COLO668 (cell line): ENCODE measurements around the gene HIPK1.
A peak's percentile ranks its signal among the peaks of the same experiment; 100 is the strongest.
"Not testable (repeated sequence)": the region's sequence is repeated elsewhere in the genome, so short reads cannot be mapped to it uniquely, and the experiment has no call there.

Source experiments
- DNase-seq: peaks from one replicate; lab custom pipeline; 2025; ENCODE audit not compliant: unreplicated experiment; lab: John Stamatoyannopoulos, UW

The HIPK1 gene

DNA sequence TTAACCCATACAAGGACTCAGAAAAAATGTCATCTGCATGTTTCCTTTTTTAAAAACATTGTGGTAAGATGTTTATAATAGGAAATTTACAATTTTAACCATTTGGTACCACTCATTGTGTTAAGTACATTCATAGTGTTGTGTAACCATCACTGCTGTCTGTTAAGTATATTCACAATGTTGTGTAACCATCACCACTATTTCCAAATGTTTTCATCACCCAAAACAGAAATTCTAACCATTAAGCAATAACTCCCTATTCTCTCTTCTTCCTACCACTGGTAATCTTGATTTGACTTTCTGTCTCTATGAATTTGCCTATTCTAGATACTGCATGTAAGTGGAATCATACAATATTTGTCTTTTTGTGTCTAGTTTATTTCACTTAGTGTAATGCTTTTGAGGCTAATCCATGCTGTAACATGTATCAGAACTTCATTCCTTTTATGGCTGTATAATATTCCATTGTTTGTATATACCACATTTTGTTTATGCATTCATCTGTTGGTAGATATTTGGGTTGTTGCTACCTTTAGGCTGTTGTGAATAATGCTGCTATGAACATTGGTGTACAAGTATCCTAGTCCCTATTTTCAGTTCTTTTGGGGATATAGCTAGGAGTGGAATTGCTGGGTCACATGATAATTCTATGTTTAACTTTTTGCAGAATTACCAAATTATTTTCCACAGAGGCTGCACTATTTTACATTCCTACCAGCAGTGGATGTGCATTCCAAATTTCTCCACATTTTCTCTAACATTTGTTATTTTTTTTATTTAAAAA is 14.1 kb downstream of the HIPK1 start:
- DNase-seq, result no peak

DNA sequence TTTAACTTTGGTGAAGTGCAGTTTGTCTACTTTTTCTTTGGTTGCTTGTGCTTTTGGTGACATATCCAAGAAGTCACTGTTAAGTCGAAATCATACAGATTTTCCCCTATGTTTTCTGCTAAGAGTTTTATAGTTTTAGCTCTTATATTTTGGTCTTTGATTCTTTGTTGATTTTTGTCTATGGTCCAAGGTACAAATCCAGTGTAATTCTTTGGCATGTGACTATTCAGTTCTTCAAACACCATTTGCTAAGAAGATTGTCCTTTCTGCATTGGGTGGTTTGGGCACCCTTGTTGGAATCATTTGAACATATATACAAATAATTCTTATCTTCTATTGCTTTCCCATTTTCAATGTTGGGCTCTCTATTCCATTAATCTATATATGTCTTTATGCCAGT is 16.2 kb downstream of the HIPK1 start:
- no peak for DNase-seq

DNA sequence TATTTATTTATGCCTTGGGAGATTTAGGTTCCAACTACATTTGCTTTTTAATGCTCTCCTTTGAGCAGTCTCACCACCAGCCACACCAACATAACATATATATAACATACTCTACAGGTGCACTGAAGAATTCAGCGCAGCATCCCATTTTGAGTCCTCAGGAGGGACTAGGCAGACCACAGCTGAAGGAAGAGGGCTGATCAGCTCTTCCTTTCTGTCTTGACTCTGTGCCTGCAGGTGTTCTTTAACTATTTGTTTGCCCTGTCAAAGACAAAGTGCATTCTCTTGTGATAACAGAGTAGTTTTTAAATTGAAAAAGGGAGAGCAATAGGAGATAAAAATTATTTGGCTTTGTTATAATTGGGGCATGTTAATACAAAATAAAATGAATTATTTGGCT is 17.0 kb downstream of the HIPK1 start:
- no peak for DNase-seq

DNA sequence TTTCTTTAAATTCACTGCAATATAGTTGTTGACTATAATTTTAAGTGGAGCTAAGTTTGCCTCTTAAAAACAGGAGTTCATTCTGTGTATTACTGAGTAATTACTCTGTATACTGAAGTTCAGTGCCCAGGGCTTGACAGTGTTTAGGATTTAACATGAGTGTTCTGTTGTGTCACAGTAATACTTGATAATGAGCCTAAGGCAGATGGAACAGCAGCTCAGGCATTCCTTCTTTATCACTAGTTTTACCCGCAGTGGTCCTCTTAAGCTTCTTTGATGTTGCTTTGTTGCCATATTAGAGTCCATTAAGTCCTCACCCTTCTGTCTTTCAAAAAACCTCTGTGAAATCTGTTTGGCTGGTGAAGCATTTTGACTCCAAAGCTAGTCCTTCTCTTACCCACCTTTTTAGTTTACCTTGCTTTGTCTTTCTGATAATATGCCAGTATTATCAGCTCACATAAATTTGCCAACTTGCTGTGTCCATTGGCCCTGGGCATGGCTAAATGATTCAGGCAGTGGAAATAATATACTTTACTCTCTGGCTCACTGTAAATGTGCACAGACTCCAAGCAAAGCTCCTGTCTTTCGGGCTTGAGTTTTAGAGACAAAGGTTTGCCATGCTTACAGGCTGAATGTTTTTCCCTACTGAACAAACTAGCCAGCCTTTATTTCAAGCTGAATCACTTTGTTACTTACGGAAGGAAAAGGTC is 17.7 kb downstream of the HIPK1 start:
- no peak for DNase-seq

DNA sequence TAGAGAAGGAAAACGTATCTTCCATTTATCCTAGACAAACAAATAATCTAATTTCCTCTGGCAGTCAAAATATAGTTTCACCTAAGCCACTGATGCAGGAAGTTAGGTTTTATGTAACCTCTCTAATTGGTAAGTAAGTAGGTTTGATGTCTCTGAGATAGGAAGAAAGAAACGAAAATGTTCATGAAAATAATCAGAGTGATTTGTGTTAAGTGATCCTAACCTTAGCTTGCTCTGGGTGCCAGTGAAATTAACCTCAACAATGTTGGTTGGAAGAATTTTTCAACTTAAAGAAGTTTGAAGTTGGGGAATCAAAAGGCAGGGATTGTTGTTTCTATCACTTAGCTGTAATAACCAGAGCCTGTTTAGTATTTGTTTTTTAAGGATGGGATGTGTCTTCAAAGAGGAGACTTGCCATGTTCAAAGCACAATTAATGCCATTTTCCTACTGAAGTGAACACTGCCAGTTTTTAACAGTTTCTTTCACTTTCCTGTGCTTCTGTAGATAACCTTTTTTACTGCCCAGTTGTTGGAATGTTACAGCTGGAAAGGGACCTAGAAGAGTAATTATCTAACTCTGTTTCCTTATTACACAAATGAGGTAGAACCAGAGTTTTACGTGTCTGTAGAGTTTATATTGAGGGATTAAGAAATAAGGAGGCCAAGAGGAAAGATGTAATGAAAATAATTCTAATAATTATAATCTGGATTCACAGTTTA is 18.4 kb downstream of the HIPK1 start:
- DNase-seq, result no peak

DNA sequence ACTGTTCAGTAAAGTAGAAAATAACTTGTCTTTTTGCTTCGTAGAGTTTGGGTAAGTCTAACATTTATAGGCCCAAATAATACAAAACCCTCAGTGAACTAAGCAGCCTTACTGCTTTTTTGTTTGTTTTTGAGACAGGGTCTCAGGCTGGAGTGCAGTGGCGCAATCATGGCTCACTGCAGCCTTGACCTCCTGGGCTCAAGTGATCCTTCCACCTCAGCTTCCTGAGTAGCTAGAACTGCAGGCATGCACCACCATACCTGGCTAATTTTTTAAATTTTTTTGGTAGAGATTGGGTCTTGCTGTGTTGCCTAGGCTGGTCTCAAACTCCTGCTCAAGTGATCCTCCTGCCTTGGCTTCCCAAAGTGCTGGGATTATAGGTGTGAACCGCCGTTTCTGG is 19.0 kb downstream of the HIPK1 start:
- DNase-seq, result not testable (repeated sequence)

DNA sequence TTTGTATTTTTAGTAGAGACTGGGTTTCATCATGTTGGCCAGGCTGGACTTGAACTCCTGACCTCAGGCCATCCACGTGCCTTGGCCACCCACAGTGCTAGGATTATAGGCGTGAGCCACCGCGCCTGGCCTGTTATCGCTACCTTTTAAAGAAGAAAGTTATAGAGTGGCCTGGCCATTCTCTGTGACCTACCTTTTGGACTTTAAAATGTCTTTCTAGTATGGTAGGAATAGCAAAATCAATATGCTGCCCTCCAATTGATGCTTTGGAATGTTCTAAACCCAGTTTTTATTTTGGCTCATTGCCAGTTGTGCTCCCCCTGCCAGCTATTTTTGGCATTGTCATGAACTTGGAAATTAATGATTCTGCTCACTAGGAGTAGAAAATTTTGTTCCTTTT is 19.9 kb downstream of the HIPK1 start:
- DNase-seq, result no peak

DNA sequence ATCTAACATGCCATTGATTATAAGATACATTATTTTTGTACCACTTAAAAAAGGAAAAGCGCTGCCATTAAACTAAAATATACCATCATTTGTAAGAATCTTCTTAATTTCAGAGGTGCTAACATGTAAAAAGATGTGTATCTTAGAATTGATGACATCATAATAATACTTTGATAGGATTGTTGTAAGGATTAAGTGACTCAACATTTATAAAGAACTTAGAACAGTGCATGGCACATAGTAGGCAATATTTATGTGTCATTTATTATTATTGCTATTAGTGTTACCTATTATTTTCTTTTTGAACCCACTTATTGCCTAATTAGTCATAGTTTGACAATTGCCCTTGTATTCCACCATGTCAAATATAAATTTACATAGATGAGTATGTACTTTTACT is 21.8 kb downstream of the HIPK1 start:
- DNase-seq, result no peak

DNA sequence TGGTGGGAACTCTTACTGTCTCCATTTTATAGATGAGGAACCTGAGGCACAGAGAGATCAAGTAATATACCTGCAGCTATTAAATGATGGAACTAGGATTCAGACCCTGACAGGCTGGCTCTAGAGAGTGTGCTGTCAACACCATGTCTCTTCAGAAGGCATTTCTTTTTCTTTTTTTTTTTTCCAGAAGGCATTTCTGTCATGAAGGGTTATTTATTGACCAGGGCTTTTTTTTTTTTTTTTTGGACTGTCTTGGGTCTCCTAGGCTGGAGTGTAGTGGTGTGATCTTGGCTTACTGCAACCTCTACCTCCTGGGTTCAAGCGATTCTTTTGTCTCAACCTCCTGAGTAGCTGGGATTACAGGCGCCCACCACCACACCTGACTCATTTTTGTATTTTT is 22.6 kb downstream of the HIPK1 start:
- no peak for DNase-seq

DNA sequence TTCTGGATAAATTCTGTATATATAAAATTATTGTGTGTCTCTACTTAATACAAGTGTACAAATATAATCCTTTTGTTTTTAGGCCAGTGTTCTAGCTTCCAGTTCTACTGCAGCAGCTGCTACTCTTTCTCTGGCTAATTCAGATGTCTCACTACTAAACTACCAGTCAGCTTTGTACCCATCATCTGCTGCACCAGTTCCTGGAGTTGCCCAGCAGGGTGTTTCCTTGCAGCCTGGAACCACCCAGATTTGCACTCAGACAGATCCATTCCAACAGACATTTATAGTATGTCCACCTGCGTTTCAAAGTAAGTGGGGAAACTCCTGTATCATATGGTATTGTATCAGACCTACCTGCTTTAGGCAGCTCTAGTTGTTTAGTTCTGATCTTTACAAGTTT is 28.9 kb downstream of the HIPK1 start:
- DNase-seq, result no peak

DNA sequence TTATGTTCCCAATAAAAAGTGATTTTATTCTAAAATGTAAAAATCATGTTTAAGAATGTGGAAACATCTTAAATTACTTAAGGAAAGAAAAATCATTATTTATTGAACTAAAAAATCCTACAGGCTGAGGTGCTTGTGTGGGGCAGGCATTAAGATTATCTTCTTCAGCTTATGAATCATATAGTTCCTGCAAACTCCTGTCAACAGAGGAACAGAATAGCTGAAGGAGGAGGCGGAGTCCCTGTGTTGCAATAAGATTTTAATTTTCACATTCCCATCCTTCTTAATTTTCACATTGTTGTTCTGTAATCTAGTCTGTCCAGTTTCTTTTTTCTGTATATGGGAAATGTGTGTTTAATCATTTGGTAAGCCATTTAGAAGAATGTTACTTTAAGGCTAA is 29.6 kb downstream of the HIPK1 start:
- no peak for DNase-seq

DNA sequence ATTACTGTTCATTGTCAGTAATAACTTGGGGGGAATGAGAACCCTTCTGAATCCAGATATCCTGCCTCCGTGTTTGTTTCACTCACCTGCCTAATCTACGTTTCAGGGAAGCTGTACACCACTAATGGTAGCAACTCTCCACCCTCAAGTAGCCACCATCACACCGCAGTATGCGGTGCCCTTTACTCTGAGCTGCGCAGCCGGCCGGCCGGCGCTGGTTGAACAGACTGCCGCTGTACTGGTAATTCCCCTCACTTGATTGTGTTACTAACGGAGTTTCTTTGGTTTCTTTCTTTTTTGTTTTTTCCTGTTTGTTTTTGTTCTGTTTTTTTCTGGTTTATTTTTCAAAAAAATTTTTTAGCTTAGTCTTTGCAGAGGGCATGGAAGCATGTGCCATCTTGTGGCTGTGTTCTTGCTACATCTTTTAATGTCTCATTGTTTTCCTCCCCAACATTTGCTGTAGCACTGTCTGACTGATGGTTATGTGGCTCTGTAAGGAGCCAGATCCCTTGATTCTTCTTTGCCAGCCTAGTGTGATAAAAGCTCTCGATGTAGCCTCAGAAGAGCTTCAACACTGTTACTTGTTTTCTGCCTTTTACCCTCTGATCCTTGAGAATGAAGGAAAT is 34.3 kb downstream of the HIPK1 start:
- no peak for DNase-seq

DNA sequence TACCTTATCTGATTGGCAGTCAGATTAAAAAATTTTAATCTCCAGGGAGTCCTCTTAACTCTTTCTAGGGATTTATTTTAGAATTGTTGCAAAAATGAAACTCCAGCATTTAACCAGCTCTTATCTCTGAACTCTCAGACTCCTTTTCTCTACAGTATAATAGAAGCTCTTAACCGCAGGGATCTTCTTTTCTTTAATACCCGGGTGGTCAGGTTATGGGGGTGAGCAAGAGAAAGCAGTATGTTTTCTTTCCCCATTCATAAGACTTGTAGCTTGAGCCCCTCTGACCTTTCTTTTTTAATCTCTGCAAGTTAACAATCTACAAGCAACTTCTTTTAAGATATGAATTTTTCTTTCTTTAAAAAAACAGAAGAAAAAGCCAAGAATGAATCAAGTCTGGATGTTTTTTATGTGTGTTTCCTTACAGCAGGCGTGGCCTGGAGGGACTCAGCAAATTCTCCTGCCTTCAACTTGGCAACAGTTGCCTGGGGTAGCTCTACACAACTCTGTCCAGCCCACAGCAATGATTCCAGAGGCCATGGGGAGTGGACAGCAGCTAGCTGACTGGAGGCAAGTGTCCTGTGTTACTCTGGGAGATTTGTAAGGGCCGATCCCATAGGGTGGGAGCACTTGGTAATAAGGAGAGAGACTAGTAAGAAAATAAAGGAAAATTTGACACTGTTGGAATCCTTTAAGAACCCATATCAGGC is 36.7 kb downstream of the HIPK1 start:
- no peak for DNase-seq

DNA sequence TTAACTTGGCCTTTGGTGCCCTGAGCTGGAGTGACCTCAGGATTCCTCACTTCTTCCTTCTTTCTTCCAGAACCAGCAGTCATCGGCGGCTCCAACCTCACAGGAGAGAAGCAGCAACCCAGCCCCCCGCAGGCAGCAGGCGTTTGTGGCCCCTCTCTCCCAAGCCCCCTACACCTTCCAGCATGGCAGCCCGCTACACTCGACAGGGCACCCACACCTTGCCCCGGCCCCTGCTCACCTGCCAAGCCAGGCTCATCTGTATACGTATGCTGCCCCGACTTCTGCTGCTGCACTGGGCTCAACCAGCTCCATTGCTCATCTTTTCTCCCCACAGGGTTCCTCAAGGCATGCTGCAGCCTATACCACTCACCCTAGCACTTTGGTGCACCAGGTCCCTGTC is 43.8 kb downstream of the HIPK1 start:
- no peak for DNase-seq

DNA sequence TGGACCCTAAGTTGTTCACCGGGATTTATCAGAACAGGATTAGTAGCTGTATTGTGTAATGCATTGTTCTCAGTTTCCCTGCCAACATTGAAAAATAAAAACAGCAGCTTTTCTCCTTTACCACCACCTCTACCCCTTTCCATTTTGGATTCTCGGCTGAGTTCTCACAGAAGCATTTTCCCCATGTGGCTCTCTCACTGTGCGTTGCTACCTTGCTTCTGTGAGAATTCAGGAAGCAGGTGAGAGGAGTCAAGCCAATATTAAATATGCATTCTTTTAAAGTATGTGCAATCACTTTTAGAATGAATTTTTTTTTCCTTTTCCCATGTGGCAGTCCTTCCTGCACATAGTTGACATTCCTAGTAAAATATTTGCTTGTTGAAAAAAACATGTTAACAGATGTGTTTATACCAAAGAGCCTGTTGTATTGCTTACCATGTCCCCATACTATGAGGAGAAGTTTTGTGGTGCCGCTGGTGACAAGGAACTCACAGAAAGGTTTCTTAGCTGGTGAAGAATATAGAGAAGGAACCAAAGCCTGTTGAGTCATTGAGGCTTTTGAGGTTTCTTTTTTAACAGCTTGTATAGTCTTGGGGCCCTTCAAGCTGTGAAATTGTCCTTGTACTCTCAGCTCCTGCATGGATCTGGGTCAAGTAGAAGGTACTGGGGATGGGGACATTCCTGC is 46.2 kb downstream of the HIPK1 start:
- DNase-seq, result no peak

DNA sequence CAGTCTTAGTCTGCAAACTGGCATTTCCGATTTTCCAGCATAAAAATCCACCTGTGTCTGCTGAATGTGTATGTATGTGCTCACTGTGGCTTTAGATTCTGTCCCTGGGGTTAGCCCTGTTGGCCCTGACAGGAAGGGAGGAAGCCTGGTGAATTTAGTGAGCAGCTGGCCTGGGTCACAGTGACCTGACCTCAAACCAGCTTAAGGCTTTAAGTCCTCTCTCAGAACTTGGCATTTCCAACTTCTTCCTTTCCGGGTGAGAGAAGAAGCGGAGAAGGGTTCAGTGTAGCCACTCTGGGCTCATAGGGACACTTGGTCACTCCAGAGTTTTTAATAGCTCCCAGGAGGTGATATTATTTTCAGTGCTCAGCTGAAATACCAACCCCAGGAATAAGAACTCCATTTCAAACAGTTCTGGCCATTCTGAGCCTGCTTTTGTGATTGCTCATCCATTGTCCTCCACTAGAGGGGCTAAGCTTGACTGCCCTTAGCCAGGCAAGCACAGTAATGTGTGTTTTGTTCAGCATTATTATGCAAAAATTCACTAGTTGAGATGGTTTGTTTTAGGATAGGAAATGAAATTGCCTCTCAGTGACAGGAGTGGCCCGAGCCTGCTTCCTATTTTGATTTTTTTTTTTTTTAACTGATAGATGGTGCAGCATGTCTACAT is 47.6 kb downstream of the HIPK1 start:
- DNase-seq, result no peak

DNA sequence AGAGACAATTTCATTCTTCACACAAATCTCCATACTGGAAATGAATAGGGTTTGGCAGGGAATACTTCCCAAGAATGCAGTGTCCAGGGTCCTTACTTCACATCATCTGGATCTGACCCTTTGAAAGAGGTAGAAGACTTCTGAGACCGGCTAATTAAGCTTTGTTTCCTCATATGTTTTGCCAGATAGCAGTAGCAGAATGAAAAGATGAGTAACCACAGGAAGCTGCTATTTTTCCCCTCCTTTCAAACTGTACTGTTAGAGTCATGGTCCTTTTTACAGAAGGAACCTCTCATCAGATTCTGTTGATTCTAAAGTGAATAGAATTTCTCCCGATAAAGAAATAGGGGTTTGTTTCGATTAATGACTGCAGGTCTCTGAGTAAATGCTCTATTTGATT is 48.8 kb downstream of the HIPK1 start:
- DNase-seq, result no peak

DNA sequence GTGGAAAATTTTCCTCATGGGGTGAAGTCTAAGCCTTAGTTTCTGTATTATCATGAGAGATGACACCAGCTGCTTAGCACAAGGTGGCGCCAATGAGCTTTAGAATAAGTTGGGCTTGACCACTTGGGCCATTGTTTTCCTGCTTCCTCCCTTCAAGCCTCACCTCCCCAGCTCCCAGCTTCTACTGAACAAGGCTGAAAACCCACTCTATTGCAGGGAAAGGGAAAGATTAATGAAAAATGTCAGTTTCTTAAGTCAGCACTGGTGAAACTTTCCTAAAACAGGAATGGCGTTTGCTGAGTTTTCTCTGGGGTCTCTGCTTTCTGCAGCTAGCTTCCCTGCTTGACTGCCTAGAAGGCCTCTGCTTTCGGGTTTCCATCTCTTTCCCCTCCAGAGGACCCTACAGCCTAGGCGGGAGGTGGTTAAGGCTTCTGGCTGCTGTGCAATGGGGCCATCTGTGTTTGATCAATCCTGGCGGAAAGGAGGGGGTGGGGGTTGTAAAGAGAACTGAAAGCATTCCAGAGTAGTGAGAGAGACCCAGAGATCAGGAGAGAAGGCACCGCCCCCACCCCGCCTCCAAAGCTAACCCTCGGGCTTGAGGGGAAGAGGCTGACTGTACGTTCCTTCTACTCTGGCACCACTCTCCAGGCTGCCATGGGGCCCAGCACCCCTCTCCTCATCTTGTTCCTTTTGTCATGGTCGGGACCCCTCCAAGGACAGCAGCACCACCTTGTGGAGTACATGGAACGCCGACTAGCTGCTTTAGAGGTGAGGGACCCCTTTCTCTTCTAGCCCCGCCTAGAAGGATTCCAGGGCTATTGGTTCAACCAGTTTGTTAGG is 50.0 kb downstream of the HIPK1 start, which contains the start of gene OLFML3:
OLFML3 (plus strand) TSS at position 612 of the 840 bp plus-strand sequence; CDS start at position 655, 43 bp downstream.
- peak; percentile 76 for DNase-seq

DNA sequence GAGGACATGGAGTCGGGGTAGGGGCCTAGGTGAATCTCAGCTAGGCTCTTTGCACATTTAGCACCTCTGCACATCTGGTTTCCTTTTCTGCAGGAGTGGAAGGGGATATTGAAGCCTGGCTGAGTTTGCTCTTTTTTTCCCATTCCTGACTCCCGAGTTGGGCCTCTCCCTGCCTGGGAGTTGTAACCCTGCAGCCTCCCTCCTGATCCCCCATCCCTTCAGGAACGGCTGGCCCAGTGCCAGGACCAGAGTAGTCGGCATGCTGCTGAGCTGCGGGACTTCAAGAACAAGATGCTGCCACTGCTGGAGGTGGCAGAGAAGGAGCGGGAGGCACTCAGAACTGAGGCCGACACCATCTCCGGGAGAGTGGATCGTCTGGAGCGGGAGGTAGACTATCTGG is 51.0 kb downstream of the HIPK1 start:
- DNase-seq, result no peak
